Activated CD4-positive, CD25-positive, alpha-beta regulatory T cell treated with anti-CD3 and anti-CD28 coated beads, Interleukin-2, amount 50 U/mL, for 24 hours (primary cell): Measurements from ENCODE around the gene SEMA5A.

Experiments used
- ATAC-seq, 2 donors: fragments of 150-1000 bp; cut with Tn5 transposase; one replicate each; pipeline ENCODE4 v1.10.0; 2021; ENCODE audit warnings: mild to moderate bottlenecking in 1 of 2, moderate library complexity in 1 of 2

The SEMA5A gene

DNA sequence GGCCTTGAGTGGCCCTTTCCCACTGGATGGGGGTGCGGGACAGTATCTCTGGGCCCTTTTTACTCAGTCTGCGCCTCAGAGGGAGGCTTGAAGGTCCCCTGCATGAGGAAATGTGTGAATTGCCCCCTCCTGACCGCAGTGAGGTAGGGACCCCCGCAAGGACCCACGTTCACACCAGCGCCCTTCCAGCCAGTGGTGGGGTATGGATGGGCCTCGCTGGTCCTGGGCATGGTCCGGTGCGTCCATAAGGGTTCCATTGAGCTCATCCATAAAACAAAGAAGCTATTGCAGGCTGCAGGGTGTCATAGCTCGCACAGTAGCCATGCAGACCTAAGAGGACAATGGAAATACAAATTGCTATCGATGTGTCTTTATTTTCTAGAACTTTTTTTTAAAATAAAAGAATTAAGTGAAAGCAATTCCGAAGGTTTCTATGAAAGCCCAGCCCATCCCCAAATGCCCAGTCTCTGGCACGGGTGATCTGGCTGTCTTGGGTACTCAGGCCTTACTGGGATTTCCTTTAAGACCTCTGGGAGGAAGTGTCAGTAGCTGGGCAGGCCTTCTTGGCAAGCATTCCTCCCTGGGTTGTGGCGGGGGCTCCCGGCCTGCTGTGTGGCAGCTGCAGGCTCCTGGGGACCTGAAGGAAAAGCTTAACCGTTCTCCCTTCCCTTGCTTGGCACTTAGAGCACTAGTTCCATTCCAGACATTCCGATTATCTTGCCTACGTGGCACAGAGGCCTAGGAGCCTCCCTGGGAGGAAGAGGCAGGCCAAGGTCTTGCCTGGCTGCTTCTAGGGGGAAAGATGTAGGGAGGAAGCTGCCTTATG, 1.5 kb upstream of the SEMA5A start:
- ATAC-seq, result no peak

DNA sequence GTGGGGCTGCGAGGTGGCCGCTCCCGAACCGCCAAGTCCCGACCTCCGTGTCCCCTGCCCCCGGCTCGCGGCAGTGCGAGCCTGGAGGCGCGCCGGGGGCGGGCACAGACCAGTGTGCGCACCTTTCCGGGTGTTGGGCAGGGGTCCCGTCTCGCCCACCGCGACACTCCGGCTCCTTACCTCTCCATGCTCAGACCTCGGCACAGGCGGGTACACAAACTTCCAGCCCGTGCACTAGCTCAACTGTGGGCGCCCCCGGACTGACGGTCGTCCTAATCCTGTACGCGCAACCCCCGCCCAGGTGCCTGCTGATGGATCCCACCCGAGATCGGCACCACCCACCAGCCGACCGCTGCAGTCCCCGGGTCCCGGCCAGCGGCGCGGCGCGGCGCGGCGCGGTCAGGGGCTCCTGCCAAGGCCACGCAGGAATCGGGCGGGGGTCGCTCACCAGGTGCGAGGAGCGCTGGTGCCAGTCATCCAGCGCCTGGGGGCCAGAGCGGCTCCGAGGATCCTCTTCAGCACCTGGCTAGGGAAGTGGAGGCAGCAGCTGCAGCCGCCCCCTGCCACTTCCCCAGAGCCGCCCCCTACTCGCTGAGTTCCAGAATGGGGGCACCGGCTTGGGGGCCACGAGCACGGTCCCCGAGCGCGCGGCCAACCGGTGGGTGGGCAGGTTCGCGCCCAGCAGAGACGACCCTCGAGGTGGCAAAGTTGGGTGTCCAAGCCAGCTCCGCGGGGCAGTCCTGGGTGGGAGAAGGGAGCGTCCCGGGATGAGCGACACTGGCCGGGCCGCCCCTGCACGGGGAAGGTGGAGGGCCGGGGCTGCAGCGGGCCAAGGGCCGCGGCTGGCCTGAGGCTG, 511 bp downstream of the SEMA5A start:
- no peak for ATAC-seq

DNA sequence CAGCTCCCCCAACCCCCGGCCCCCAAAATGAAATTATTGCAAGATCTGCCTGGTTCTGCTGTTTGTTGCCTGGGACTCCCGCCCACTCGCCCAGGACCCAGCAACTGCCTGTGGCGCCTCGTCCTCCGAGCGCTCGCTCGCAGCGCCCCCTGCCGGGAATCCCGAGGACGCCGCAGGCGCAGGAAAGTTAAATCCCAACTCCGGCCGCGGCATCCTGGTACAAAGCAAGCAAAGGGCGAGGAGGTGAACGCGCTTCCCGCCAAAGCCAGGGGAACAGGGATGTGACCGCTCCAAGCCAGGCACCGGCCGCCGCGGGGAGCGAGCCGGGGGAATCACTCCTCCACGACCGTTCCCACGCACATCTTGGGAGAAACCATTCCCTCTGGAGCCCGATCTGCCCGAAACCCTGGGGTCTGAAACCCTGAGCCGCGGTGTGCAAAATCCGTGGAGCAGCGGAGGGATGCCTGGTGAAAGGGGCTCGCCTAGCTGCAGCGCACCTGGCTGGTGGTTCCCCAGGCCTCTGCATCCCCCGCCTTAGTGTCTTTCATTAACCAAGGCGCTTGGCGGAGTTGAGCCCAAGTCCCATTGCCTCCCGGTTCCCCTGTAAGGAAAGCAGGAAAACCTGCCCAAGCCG, 1.3 kb downstream of the SEMA5A start:
- ATAC-seq, result no peak

DNA sequence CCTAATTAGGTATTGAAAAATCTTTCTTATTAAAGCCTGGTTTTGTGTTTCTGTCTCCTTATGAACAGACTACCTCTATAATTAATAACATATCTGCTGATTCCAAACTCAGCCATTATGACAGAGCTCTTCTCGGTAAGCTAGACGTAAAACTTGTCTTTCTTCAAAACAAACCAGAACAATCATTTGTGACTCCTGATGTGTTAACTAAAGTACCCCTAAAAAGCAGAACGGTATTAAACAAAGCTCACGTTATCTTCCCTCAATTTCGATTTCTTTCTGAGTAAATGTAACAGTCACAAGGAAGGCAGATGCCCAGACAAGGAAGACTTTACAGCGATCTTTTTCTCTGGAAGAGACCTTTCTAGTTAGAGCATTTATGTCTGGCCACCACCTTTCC, 1.8 kb downstream of the SEMA5A start:
- no peak for ATAC-seq

DNA sequence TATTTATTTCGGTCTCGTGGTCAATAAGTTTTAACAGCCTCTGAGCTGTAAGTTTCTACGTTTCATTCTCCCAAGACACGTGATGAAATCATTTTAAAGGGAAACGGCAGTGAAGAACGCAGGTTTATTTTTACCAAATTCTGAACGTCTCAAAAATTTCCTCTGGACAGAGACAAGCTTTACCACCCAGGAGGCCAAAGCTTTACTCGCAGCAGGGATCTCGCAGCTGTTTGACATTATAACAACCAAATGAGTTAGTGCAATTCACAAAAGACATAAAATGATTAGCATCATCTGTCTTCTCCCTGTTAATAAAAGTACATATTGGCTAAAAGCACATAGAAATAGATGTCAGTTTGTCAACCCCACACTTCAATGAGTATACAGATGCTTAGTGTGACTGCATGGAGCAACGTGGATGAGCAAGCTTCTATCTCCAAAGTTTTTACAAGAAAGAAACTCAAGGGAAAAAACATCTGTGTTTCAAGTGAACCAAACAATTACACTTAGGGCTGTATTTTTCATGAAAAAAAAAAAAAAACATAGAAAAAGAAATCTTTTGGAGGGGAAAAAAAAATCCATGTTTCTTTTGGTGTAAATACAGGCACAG, 2.5 kb downstream of the SEMA5A start:
- no peak for ATAC-seq

DNA sequence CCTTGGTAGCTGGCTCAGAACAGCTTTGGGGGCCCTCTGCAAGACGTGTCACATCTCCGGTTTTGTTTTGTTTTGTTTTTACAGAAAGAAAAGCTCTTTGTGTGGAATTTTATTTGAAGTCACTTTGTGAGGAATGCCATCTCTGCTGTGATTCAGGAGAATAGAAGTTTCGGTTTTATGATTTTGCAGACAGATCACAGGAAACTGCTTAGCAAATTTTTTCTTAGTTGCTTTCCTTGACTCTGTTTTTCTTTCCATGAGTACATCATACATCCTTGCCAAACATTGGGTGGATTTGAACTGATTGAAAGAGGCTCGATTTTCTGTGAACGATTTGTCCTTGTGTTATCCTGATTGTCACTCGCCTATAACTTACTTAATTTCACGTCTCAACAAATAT, 5.1 kb downstream of the SEMA5A start:
- no peak for ATAC-seq

DNA sequence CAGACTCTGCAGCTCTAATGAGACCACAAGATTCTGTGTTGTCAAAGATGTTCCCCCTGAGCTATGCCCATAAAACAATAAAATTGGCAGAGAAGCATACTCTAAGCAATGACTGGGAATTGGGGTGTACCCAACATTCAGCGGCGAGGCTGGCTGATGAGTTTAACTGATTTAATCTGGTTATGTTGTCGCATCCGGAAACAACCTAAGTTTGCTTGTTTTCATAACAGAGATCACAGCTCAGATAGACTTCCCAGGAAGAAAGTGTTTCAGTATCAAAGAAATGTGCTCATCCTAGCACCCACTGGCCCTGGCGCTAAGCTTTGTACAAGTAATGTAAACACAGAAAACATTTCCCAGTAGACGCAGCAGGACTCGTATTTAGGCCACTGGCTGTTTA, 7.4 kb downstream of the SEMA5A start:
- ATAC-seq, result no peak

DNA sequence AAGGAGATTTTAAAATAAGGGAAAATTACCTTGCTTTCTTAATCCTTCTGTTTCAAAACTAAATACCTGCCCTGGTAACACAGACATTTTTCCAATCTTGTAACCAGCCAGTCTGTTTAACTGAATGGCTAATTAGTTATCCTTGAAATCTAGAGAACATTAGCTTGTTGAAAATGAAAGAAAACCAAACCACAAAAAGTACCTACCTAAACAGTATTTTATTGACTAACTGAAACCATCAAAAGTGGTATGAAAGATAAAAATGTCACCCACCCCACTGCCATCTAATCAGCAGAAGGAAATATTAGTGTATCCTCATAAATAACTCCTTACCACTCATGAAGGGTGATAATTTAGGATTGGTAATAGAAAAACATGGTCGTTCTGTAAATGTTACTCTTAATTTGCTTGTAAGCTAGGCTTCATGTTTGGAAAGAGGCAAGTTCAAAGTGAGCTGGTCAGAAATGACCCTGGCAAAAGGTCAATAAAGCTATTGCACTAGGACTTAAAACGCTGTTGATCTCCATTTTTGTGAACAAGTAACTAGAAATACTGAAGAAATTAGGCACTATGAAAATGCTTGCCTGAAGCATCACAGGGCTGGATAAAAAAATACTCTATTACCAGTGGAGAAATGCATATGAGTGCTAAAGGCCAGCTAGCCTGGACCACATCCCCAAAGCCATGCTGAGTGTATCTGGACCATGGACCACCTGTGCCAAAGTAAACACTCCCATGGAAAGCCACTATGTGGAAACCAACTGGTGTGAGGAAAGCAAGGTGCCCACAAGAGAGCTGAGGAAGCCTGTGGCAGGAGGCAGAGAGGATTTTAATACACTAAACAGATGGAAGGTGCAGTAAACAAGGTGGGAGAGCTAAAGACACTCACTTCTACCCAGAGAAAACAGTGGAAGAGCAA, 8.4 kb downstream of the SEMA5A start:
- no peak for ATAC-seq

DNA sequence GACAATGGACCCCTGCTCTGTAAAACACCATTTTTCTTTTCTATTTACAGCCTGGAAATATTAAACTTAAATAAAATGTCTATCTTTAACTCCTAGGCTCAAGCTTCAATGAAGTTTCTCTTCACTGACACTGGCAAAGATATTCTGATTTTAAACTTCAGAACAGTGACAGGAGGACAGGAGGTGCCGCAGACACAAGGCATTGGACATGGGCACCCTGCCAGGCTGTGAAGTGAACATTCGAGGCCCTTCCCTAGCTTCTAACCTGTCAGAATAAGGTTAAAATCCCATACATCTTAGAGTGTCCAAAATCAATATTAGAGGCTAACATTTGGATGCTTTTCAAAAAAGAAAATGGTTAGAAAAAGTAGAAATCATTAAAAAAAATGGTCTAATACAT, 9.2 kb downstream of the SEMA5A start:
- ATAC-seq, result no peak

DNA sequence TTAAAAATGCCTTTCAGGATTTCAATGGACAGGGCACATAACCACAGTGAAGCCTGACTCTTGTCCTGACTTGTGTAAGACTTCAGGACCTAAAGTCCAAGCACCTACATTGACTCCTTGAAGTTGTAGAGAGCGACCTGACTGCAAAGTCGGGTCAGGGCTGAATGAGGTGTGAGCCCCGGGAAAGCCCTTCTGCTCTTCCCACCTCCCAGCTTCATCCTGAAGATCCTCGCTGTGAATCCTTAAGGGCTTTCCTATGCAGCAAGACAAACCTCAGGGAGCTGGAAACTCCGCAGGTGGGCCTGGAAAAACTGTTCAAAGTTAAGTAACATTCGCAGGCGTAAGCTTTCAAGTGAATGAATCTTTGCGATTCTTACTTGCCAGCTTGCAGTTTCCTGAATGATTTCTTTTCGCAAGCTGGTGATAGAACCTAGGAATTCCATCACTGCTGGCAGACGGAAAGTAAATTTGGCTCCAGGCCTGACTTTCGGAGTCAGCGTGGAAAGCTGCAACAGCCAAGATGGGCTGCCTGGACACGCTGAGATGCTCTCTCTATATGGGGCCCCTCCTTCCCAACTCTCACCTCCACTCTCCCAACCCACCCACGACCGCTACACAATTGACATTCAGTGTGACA, 10.9 kb downstream of the SEMA5A start:
- no peak for ATAC-seq

DNA sequence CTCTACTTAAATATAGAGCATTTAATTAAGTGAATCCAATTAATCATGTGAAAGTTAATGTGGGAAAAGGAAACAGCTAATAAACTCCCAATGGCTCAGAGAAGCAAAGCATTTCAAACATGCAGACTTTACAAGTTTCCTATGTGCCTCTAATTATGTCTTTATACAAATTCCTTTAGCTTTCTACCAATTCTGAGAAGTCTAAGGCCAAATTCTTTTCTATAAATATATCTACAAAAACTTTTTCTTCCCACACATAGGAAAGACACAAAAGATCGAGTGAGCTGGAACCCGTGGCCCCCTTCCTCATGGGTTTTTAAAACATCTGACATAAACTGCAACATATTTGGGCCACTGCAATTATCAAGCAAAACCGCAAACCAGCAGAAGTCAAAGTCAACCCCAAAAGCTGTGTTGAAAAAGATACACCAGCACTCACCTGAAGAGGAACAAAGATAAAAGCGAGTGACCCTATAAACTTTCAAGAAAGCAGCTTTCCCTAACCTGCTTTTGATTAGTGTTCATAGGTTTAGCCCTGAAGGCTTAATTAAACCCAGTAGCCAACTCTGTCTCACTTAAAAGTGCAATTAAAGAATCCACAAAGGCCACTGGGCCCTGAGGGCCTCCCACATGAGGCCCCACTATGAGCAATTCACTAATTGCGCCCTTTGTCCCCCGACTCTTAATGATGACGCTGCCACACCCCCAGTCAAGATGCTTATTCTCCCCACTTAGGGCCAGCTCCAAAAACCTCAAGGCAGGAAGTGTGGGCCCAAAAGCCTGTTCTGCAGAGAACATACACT, 12.1 kb downstream of the SEMA5A start:
- no peak for ATAC-seq

DNA sequence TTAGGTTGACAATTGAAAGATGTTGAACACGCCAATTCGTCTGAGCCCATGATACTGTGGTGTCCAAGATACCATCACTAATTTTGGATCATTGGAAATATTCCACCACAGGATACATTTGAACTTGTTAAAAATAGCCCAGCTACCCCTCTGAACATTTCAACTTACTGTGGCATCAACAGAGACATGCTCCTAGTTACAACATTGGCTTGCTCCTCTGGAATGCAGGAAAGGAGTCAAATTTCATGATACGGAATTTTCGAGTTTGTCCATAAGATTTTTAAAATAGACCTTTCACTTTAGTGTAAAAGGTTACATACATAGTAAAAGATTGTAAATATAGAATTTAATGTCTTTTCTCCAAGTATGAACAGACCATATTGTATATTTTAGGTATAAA, 12.8 kb downstream of the SEMA5A start:
- ATAC-seq, result no peak

DNA sequence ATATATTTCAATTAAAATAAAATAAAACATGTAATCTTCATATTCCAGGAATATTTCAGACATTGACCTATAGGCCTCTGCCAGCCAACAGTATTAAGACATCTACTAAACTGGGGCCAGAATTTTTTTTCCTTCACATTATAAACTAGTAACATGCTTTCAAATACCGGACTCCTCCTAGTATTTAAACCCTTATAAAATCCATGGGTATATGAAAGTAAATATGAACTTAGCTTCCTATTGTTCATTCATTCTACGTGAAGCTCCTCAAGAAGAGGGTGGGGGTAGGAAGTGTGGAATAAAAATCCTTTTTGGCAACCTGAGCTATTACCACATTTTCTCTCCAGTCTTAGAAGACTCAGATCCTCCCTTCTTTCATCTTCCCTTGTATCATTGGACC, 16.4 kb downstream of the SEMA5A start:
- no peak for ATAC-seq

DNA sequence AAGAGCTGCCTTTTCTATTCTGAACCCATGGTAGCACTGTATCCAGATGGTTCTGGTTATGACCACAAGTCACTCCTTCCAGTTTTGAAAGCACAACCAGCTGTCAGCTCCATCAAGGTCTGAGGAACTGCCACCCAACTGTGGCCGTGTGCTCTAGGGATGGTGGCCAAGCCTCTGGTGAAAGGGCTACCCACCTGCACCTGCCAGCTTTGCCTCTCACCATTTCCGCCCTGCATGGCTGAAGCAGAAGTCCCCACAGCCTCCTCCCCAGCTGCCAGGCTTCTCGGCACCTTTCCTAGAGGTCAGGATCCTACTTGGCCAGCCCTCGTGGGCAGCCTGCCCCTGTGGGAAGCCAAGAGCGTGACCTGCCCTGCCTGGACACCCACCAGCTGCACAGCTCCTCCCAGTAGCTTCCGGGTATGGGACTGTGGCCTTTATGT, 16.8 kb downstream of the SEMA5A start:
- ATAC-seq, result no peak

DNA sequence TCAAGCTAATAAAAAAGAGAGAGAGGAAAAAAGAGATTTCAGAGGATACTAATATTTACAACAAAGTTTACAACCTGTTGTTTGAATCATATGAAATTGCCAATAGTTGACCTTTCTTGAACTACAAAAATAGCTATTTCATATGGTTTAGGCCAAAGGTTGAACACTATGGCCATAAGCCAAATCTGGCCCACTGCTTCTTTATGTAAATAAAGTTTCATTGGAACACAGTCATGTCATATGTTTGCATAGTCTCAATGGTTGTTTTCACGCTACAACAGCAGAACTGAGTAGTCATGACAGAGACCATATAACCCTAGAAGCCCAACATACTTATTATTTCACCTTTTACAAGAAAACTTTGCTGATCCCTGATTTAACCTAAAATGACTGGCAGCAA, 20.9 kb downstream of the SEMA5A start:
- ATAC-seq, result no peak

DNA sequence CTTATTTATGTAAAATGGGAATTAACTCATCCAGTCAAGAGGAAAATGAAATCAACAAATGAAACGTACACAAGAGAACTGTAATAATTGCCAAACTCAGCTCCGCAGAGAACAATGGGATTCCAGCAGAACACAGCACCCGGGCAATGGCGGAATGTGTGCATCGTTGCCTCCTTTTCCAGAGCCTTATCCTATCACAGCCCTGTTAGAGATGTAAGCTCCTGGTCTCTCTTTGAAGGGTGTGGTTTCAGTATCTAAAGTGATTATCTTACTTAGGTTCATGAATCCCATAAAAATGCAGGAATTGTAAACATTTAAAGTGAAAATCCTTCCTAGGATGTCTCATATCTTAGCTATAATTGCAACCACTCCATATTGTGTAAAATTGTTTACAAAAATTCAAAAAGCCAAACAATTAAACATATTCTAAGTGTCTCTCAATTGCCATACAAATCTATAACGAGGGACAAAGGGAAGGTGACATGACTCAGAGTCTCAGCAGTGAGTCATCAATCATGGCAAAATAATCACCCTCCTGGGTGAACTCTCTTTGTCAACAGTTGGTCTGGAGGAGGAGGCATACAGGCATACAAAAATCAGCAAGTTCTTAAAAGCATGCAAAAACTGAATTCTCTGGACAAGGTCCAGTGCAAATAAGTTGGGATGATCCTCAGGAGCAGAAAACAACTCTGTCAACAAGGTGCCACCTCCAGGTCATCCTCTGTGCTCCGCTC, 22.6 kb downstream of the SEMA5A start:
- no peak for ATAC-seq

DNA sequence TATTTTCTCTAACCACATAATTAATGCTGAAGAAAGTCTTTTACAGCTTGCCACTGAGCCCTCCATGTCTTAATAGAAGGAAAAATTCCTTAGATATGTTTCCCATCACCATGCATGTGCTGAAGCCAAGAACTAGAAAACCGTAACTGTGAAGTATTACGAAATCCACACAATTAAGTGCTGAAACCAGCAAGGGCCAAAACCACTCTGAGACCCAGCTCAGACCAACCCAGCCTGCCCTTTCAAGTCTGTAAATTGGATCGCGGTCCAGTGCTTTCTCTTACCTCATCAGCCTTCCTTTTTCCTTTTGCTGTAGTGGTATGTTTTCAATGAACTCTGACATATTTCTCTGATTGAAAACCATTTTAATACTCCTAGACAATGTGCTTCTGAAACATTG, 26.3 kb downstream of the SEMA5A start:
- ATAC-seq, result no peak

DNA sequence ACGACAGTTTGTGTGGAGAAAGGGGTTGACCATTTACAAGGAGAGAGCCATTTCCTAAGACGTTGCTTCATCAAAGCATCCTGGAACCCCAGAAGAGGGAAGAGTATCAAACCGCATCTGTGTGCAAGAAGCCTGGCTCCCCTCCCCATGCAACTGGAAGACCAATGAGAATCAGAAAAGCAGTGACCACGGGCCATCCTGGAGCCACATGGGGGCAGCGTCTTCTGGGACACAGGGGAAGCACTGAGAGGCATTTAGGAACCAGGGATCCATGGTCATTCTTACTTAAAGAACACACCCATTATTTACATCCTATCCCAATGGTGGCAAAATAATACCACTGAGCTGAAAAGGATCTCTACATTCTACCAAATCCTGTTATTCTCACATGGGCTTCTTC, 29.3 kb downstream of the SEMA5A start:
- ATAC-seq, result no peak

DNA sequence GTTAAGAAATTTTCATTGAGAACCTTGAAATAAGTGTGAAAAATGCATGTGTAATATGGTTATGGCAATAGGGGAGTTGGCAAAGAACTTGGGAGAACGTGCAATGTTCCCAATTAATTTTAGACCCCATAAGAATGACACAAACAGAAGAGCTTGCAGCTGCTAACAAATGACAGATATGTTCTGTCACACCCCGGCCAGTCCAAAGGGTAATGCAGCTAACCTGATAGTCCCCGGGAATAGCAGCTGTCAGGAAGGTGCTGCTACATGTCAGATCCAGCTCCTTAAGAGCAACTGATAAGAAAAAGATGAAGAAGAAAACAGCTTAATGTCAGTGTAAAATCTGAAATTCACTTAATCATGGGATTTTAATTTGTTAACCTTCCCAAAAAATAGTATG, 30.4 kb downstream of the SEMA5A start:
- no peak for ATAC-seq

DNA sequence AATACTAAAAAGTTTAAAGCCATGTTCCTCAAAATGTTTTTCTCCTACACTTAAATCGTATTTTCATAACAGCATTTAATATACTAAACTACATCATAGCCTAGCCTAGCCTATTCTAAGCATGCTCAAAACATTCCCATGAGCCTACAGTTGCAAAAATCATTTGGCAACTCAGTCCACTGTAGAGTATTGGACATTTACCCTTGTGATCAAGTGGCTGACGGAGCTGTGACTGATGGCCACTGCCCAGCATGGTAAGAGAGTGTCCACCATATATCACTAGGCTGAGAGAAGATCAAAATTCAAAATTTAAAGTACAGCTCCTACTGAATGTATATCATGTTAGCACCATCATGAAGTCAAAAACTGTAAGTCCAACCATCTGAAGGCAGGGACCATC, 30.9 kb downstream of the SEMA5A start:
- ATAC-seq, result no peak
